BE2C (cell line): ENCODE measurements around the gene LHFPL2.

Experiments
- DNase-seq: peaks from one replicate; pipeline ENCODE4 v3.0.0-alpha.2; 2020
- H3K27me3 ChIP-seq: fragments of 250-450 bp; sonication (Bioruptor Pico); 2 replicates; pipeline ENCODE4 v1.5.1; 2020; ENCODE audit warnings: mild to moderate bottlenecking
- H3K36me3 ChIP-seq: fragments of 250-450 bp; sonication (Bioruptor Pico); 2 replicates; pipeline ENCODE4 v1.5.1; 2020; ENCODE audit warnings: mild to moderate bottlenecking
- H3K4me1 ChIP-seq: fragments of 250-450 bp; sonication (Bioruptor Pico); 2 replicates; pipeline ENCODE4 v1.5.1; 2020
- H3K4me3 ChIP-seq: 2 replicates; pipeline ENCODE4 v1.5.1; 2011; ENCODE audit warnings: low read depth, low read length
- H3K9me3 ChIP-seq: fragments of 250-450 bp; sonication (Bioruptor Pico); 2 replicates; pipeline ENCODE4 v1.5.1; 2020
- CTCF ChIP-seq: IDR thresholded peaks from 2 replicates; pipeline ENCODE4 v1.5.1; 2012; ENCODE audit warnings: mild to moderate bottlenecking, low read depth, low read length

The LHFPL2 gene

GRCh38 chr5:78492650-78493049, 155.9 kb downstream of the LHFPL2 start:
- TF ChIP-seq CTCF, result no peak
- no peak overlapping the region for H3K4me3 ChIP-seq
- H3K36me3 ChIP-seq, result peaks cover 22% of the 10 kb centered on the region
- no peak for DNase-seq
- H3K27me3 ChIP-seq, result no peaks in the 10 kb centered on the region
- H3K4me1 ChIP-seq, result peaks cover 5% of the 10 kb centered on the region; the same call in 1 of the 2 replicates
- H3K9me3 ChIP-seq, result no peaks in the 10 kb centered on the region

- H3K36me3 ChIP-seq, result peaks cover 26% of the 10 kb centered on the region
- 0 out of 2 replicates have a peak, but pooled peaks have one; percentile 13 for TF ChIP-seq CTCF
- no peaks in the 10 kb centered on the region for H3K27me3 ChIP-seq
- DNase-seq, result peak; percentile 19
- no peak overlapping the region for H3K4me3 ChIP-seq
- H3K9me3 ChIP-seq, result no peaks in the 10 kb centered on the region
- H3K4me1 ChIP-seq, result peaks cover 6% of the 10 kb centered on the region; the same call in 1 of the 2 replicates
Measured at GRCh38 chr5:78492224-78492623, 156.3 kb downstream of the LHFPL2 start.

- no peaks in the 10 kb centered on the region for H3K27me3 ChIP-seq
- DNase-seq, result no peak
- no peak for TF ChIP-seq CTCF
- peaks cover 8% of the 10 kb centered on the region; the same call in 1 of the 2 replicates for H3K4me1 ChIP-seq
- peaks cover 29% of the 10 kb centered on the region for H3K36me3 ChIP-seq
- no peak overlapping the region for H3K4me3 ChIP-seq
- no peaks in the 10 kb centered on the region for H3K9me3 ChIP-seq
Measured at GRCh38 chr5:78490709-78491485, 157.7 kb downstream of the LHFPL2 start.

GRCh38 chr5:78487846-78488245, 160.7 kb downstream of the LHFPL2 start:
- no peak for TF ChIP-seq CTCF
- Histone ChIP-seq H3K27me3 (no peaks in the 10 kb centered on the region), H3K36me3 (peaks cover 29% of the 10 kb centered on the region), H3K4me1 (peaks cover 8% of the 10 kb centered on the region; the same call in 1 of the 2 replicates), H3K9me3 (no peaks in the 10 kb centered on the region), H3K4me3 (no peak overlapping the region)
- DNase-seq, result no peak

GRCh38 chr5:78486218-78486617, 162.4 kb downstream of the LHFPL2 start:
- no peak for TF ChIP-seq CTCF
- Histone ChIP-seq H3K9me3 (no peaks in the 10 kb centered on the region), H3K36me3 (peaks cover 32% of the 10 kb centered on the region), H3K27me3 (no peaks in the 10 kb centered on the region), H3K4me1 (0 out of 2 replicates have a peak, but pooled peaks cover 3% of the 10 kb centered on the region), H3K4me3 (no peak overlapping the region)
- DNase-seq, result no peak

- H3K27me3 ChIP-seq, result no peaks in the 10 kb centered on the region
- peaks cover 23% of the 10 kb centered on the region for H3K36me3 ChIP-seq
- H3K9me3 ChIP-seq, result no peaks in the 10 kb centered on the region
- no peak overlapping the region for H3K4me3 ChIP-seq
- 0 out of 2 replicates have a peak, but pooled peaks cover 3% of the 10 kb centered on the region for H3K4me1 ChIP-seq
- TF ChIP-seq CTCF, result no peak
- DNase-seq, result no peak
Measured at GRCh38 chr5:78483809-78484521, 164.6 kb downstream of the LHFPL2 start.
